SHP77 treated with DMSO at 0.1 percent for 48 hours (cell line): ENCODE results near the gene PCSK1.
"Not testable (repeated sequence)": the region's sequence is repeated elsewhere in the genome, so short reads cannot be mapped to it uniquely, and the experiment has no call there.

ENCODE experiments used
- DNase-seq: peaks from one replicate; lab custom pipeline; 2025; lab: John Stamatoyannopoulos, UW

PCSK1 gene

DNA sequence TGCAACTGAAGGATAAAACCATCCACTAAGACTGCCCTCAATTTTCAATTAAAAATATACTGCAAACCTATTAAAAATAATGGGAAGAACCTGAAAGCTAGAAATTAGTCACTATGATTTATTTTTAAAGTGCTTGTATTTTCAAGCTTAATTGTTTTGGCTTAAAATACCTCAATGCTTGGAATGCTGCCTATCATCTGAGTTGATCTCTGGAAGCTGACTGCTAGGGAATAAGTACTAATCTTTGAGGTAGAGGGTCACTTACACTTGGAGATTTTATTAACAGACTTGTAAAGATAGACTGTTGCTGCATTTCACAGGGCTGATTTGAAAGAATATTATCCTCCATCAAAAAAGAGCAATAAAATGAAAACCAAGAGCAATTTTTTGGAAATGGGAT is 6.2 kb downstream of the PCSK1 start:
- no peak for DNase-seq

- no peak for DNase-seq
Observed at GRCh38 chr5:96425443-96425842, 7.6 kb downstream of the PCSK1 start.

DNA sequence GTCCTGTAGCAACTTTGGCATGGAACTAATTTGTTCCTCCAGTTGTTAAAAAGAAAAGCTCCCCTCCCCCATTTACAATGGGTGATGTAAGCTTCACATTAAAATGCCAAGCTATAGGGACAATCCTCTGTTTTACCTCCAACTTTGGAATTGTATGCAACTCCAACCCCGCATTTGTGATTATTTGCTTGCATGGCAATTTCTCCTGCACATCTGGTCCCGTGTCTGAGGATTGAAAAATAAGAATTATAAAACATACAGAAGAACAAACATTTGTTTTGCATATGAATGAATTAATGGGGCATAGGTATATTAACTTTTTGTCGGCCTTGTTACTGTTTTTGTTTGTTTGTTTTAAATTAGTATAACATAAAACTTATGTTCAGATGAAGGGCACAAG is 17.2 kb downstream of the PCSK1 start:
- DNase-seq = no peak

- DNase-seq = no peak
Observed at GRCh38 chr5:96412868-96413449, 20.1 kb downstream of the PCSK1 start.

GRCh38 chr5:96410013-96410412 is 23.0 kb downstream of the PCSK1 start:
- DNase-seq = no peak

GRCh38 chr5:96408841-96409538 is 24.1 kb downstream of the PCSK1 start:
- DNase-seq = no peak

DNA sequence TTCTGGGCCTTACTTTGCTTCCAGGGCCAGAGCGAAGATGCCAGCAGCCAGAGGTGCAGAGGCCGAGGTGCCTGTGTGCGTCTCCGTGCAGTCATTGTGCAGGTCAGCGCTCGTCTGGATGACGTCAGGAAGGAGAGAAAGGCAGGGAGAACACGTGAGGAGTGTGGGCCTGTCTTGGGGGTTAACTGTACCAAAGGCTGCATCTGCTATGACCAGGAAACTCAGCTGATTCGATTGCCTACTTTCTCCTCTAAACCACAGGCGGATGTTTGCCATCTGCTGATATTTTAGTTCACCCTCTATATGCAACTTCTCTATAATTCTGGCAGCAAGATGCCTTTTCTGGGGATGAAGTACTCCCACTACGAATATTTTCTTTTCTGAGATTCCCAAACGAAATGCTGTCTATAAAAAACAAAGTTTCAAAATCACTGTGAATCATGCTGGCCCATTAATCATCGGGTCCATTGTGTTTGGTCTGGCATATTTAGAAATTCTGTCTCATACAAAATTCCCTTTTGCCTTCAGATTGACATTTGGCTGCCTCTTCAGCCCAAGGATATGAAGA is 24.8 kb downstream of the PCSK1 start:
- no peak for DNase-seq

DNA sequence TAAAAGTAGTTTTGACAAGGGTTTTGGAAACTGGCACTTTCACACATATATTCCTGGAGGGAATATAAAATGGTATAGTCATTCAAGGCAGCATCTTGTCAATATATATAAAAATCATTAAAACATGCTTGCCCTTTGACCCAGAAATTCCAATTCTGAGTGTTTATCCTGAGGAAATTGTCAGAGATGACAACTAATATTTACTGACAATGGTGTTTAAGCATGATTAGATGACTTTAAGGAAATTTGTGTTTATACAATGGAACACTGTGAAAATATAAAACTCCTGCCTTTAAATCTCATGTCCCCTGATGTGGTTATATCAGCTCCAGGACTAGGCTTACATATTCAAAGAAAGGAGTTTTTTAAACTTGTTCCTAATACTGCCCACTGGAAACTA is 25.6 kb downstream of the PCSK1 start:
- no peak for DNase-seq

- no peak for DNase-seq
Observed at GRCh38 chr5:96404191-96404867, 28.7 kb downstream of the PCSK1 start.

DNA sequence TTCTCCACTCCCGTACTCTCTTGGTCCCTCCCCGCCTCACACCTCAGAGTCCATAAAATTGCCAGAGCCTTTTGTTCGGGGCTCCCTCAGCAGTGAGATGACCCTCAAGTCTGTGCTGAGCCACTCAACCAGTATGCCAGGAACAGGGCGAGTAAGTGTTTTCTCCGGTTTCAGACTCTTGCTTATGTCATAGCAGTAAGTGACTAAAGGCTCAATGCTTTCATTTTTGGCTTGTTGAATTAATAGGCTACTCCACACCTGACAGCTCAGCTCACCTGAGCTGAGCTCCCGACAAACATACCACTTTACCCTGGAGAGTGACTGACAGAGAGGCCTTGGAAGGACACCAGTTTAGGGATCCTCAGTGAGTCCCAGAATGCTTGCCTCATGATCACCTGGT is 30.5 kb downstream of the PCSK1 start:
- no peak for DNase-seq

DNA sequence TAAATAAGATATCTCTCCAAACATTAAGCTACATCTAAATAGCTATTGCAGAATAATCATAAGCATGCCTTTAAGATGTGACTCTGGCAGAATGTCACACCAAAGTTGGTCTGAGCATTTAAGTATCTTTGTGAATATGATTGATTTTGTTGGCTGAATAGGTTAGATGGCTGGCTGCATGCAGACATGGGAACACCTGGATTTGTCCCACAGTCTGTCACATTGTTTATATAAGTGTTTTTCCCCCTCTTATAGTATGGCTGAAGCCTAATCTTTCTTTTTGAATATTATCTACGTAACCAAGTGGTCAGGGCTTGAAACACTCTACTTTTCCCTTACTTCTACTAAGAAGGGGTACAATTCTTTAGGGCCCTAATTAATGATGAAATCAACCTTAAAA is 36.2 kb downstream of the PCSK1 start:
- DNase-seq = no peak

DNA sequence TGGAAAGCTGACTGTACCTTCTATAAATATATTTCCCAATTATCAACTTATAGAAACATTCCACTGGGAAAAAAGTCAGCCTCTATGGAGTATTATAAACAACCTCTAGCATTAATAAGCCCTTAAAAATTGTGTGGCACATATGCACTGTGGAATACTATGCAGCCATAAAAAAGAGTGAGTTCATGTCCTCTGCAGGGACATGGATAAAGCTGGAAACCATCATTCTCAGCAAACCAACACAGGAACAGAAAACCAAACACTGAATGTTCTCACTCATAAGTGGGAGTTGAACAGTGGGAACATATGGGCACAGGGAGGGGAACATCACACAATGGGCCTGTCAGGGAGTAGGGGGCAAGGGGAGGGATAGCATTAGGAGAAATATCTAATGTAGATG is 37.8 kb downstream of the PCSK1 start:
- DNase-seq = not testable (repeated sequence)

DNA sequence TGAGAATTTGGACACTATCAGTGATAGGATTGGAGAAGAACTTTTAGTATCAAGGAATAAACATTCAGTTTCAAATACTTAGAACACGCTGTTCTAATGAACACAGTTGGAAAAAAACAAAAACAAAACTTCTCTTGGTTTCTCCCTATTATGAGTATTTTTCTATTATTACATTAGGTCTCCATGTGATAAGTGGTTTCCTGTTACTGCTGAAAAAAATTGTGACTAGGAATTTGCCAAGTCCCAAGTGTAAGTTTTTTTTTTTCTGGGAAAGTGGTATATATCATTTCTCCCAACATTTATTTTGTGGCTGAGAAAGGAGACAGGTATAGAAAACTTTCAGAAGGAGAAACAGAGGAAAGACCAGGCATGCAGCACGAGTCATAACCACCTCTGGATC is 41.1 kb downstream of the PCSK1 start:
- DNase-seq = no peak

DNA sequence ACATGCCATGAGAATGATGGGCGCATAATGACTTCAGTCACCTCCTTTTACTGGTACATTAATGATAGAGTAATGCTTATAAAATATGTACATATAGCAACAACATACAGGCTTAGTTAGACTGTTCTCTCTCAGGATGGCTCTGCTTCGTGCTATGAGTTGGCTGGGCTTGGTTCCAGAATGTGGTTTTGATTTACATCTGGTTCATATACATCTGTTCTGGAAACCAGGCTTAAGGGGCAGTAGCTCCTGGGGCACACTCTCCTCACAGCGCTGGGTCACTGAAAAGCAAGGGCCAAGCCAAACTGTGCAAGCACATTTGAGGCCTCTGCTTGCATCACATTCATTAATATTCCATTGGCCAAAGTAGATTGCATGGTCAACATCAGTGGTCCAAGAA is 44.9 kb downstream of the PCSK1 start:
- no peak for DNase-seq

DNA sequence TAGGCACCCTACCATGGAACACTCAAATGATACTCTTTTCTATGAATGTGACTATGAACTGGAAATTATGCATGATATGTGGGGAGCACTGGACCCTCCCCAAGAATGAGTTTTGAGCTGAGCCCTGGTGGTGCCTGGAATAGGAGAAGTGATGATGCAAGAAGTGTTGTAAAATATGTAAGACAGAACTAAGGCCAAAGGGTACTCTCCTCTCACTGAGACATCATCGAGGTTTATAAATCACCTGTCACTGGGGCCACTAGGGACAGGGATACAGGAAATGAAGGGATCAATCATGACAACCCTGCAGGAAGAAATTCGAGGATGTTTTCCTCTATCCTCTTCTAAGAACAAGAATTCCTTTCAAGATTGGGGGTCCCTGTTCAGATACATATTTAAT is 45.4 kb downstream of the PCSK1 start:
- no peak for DNase-seq

DNA sequence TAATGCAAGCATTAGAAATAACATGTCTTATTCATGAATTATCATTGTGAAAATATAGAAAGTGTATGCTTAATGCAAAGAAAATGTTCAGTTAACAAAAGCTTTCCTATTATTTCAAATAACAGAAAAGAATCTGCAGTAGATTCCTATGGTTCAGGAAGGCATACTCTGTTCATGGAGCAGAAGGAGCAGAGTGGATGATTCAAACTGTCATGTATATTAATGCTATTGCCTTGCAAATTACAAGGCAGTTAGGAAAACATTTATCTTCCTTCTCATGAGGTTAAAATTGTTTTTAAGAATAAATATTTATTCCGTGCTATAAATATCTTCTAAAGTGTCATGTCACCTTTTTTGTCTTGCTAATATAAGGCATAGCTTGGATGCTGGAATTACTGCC is 47.5 kb downstream of the PCSK1 start:
- DNase-seq = no peak

DNA sequence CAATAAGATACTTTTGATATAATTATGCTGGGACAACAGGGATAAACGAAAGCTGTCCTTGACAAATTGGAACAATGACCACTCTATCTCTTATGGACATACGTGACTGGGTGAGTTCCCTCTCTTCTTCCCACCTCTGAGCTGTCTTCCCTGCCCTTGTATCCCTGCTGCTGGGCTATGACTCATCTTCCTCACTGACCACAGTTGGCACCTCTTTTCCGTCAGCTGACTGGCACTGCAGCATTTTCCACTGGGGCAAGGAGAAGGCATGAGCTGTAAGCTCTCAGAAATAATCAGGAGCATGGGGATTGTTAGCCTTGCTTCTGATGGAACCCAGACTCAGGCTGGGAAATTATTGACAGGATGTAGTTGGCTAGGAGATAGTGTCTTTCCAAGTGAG is 48.7 kb downstream of the PCSK1 start:
- DNase-seq = no peak

GRCh38 chr5:96381526-96381925 is 51.5 kb downstream of the PCSK1 start:
- DNase-seq = peak; percentile 63

GRCh38 chr5:96379896-96380295 is 53.2 kb downstream of the PCSK1 start:
- no peak for DNase-seq

DNA sequence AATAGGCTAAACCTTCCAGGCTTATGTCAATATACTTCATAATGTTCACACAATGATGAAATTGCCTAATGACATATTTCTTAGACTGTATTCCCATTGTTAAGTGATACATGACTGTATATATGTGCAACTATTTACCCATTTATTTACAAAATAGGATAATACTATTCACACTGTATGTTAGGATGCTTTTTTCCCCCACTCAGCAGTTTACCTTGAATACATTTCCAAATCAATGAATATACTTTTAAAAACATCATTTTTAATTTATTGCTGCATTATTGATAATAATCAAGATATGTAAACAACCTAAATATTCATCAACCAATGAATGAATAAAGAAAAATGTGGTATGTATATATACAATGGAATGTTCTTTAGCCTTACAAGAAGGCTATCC is 55.5 kb downstream of the PCSK1 start:
- DNase-seq = no peak

DNA sequence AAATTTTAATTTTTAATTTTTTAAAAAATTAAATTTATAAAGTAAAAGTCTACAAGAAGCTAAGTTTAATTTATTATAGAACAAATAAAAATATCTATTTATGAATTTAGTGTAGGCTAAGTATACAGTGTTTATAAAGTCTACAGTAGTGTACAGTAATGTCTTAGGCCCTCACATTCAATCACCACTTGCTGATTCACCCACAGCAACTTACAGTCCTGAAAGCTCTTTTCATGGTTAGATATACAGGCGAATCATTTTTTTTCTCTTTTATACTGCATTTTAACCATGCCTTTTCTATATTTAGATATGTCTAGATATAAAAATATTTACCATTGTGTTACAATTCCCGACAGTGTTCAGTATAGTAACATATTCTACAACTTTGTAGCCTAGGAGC is 55.9 kb downstream of the PCSK1 start:
- DNase-seq = no peak

GRCh38 chr5:96374653-96375052 is 58.4 kb downstream of the PCSK1 start:
- no peak for DNase-seq

DNA sequence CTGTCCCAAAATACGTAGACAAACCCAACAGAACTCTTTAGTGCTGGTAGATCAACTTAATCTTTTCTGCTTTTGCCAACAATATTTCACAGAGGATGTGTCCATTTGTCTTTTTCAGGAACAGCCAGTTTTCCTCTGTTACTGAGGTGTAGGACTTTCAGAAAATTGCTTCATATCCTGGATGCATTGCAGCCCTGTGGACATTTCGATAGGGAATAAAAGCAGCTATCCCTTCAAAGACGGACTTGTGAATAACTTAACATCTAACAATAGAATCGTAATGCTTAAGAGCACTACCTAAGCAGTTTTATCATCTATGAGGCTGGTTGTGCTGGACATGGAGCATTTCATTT is 59.7 kb downstream of the PCSK1 start:
- no peak for DNase-seq
